Measurements from ENCODE around the gene CFDP1. TPM values are rescaled to one million over a fixed set of nuclear protein-coding genes. Genes with fewer than 3 reads are reported as not detected.

The CFDP1 gene
- total and polyA plus RNA-seq, 2 donors (not counting 3 experiments of a cell fraction or from before 2014, with no cell fraction given), result 17.8 to 53.8 TPM

DNA sequence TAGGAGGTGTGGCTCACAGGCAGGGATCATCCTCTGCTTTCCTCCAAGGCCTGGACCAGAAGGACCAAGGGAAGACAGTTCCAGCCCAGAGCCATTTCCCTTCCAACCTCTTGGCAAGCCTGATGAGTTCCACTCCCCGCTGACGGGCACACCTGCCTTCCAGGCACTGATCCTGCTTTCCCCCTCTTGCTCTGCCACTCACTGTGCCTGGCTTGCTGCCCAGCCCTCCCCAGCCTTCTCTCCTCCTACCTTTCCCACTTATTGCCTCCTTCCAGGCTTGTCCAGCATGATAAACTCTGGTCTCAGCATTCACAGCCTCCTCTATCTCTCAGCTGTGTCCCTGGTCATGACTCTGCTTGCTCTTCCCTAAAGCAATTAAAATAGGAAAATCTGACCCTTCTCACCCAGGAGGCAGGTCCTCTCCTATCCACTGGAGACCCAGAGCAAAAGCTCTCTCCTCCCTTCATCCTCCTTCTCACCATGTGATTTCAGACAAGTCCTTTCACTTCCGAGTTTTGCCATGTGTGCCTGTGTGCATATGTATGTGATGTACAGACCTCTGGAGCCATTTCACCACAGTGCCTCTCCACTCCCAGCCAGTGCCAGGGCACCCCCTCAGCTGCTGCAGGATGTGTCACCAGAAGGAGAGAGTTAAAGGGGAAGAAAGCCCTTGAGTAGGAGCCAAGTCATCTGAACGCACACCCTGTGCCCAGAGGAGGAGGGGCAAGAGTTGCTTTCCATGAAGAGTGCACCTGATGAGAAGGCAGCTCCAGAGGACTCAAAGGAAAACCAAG, 44.6 kb upstream of the CFDP1 start:
- CTCF ChIA-PET, result interaction anchor here (0.9 to 1.1 kb wide), 4 partner anchors 19 to 279 kb away, joined by 3 to 4 read pairs (median 4); no protein-coding TSS in a partner anchor
- BruUV-seq (replicated peaks), result no TSS peak

GRCh38 chr16:75476817-75477216, 43.5 kb upstream of the CFDP1 start:
- Histone ChIP-seq H3K27me3 (ENCODE audit: control insufficient read depth in 2 of 2, insufficient read depth in 2 of 2, low read length in 2 of 2) (no peaks in the 10 kb centered on the region), H3K4me2 (ENCODE audit: insufficient read depth, low read length) (no peak overlapping the region), H2AFZ (ENCODE audit: low read depth, low read length) (no peak overlapping the region), H3K9me3 (replicated peaks; ENCODE audit: control insufficient read depth, insufficient read depth, low read length) (no peaks in the 10 kb centered on the region), H3K9ac (replicated peaks; ENCODE audit: extremely low read depth, insufficient read depth, low read length) (no peak overlapping the region), H4K20me1 (replicated peaks; ENCODE audit: control insufficient read depth, extremely low read depth, insufficient read depth, low read length) (no peaks in the 10 kb centered on the region), H3K79me2 (ENCODE audit: control insufficient read depth, insufficient read depth, low read length) (no peaks in the 10 kb centered on the region), H3K4me3 (replicated peaks in 1 of 3; ENCODE audit: insufficient read depth in 1 of 3, low read depth in 1 of 3, low read length in 3 of 3) (no peak overlapping the region), H3K36me3 (ENCODE audit: control insufficient read depth in 2 of 2, extremely low read depth in 1 of 2, insufficient read depth in 2 of 2, low read length in 2 of 2) (no peaks in the 10 kb centered on the region), H3K27ac (ENCODE audit: insufficient read depth, low read depth, low read length) (no peak overlapping the region), H3K4me1 (ENCODE audit: control insufficient read depth, extremely low read depth, insufficient read depth, low read length) (no peaks in the 10 kb centered on the region), H3K9me1 (replicated peaks; ENCODE audit: control insufficient read depth, extremely low read depth, insufficient read depth, low read length) (no peaks in the 10 kb centered on the region)
- dilution Hi-C loops (cut with MboI; ENCODE audit: extremely low pct_ligation_motif_present, low sequenced_read_pairs) (no loop called here), intact Hi-C loops (cut with micrococcal nuclease) (no loop called here)
- ChIA-PET POLR2A (no interaction called here), CTCF (interaction anchor here (0.9 to 1.1 kb wide), 4 partner anchors 20 to 278 kb away, joined by 3 to 4 read pairs (median 4); no protein-coding TSS in a partner anchor)
- TF ChIP-seq FOS (IDR thresholded peaks at IDR 0.05; ENCODE audit: borderline replicate concordance, insufficient read depth, low read length) (no peak), EZH2 (IDR thresholded peaks at IDR 0.05; ENCODE audit: borderline replicate concordance, low read depth, low read length, severe bottlenecking) (no peak), GATA2 (IDR thresholded peaks at IDR 0.05; ENCODE audit: insufficient read depth, insufficient read length, low read depth, low read length) (no peak), MYC (IDR thresholded peaks at IDR 0.05; ENCODE audit: low read depth, low read length) (no peak), MAX (IDR thresholded peaks at IDR 0.05; ENCODE audit: insufficient read depth, insufficient read length) (no peak)
- TF ChIP-seq, protein P1, sequence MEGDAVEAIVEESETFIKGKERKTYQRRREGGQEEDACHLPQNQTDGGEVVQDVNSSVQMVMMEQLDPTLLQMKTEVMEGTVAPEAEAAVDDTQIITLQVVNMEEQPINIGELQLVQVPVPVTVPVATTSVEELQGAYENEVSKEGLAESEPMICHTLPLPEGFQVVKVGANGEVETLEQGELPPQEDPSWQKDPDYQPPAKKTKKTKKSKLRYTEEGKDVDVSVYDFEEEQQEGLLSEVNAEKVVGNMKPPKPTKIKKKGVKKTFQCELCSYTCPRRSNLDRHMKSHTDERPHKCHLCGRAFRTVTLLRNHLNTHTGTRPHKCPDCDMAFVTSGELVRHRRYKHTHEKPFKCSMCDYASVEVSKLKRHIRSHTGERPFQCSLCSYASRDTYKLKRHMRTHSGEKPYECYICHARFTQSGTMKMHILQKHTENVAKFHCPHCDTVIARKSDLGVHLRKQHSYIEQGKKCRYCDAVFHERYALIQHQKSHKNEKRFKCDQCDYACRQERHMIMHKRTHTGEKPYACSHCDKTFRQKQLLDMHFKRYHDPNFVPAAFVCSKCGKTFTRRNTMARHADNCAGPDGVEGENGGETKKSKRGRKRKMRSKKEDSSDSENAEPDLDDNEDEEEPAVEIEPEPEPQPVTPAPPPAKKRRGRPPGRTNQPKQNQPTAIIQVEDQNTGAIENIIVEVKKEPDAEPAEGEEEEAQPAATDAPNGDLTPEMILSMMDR (IDR thresholded peaks at IDR 0.05; ENCODE audit: extremely low read depth in 1 of 2, insufficient read depth in 1 of 2, low read depth in 1 of 2, low read length in 2 of 2), result no peak
- no peak for FAIRE-seq
- DNase-seq (ENCODE audit: low read depth, low spot score), result no peak
- BruUV-seq (replicated peaks), result no TSS peak

More for the DNA sequence above, 44.6 kb upstream of the CFDP1 start:
- dilution Hi-C loops (cut with MboI; ENCODE audit: extremely low pct_ligation_motif_present, low sequenced_read_pairs) (no loop called here), intact Hi-C loops (cut with micrococcal nuclease) (no loop called here)
- POLR2A ChIA-PET, result no interaction called here
- H3K4me3 ChIP-seq (replicated peaks in 1 of 3; ENCODE audit: insufficient read depth in 1 of 3, low read depth in 1 of 3, low read length in 3 of 3), result no peak overlapping the region
- H3K9me3 ChIP-seq (replicated peaks; ENCODE audit: control insufficient read depth, insufficient read depth, low read length), result no peaks in the 10 kb centered on the region
- H3K4me1 ChIP-seq (ENCODE audit: control insufficient read depth, extremely low read depth, insufficient read depth, low read length), result no peaks in the 10 kb centered on the region
- FAIRE-seq, result no peak
- H3K27me3 ChIP-seq (ENCODE audit: control insufficient read depth in 2 of 2, insufficient read depth in 2 of 2, low read length in 2 of 2), result no peaks in the 10 kb centered on the region
- no peak overlapping the region for H3K9ac ChIP-seq (replicated peaks; ENCODE audit: extremely low read depth, insufficient read depth, low read length)
- H3K79me2 ChIP-seq (ENCODE audit: control insufficient read depth, insufficient read depth, low read length), result no peaks in the 10 kb centered on the region
- no peaks in the 10 kb centered on the region for H3K36me3 ChIP-seq (ENCODE audit: control insufficient read depth in 2 of 2, extremely low read depth in 1 of 2, insufficient read depth in 2 of 2, low read length in 2 of 2)
- no peaks in the 10 kb centered on the region for H4K20me1 ChIP-seq (replicated peaks; ENCODE audit: control insufficient read depth, extremely low read depth, insufficient read depth, low read length)
- no peak overlapping the region for H2AFZ ChIP-seq (ENCODE audit: low read depth, low read length)
- no peak overlapping the region for H3K27ac ChIP-seq (ENCODE audit: insufficient read depth, low read depth, low read length)
- DNase-seq (ENCODE audit: low read depth, low spot score), result no peak
- no peaks in the 10 kb centered on the region for H3K9me1 ChIP-seq (replicated peaks; ENCODE audit: control insufficient read depth, extremely low read depth, insufficient read depth, low read length)
- no peak overlapping the region for H3K4me2 ChIP-seq (ENCODE audit: insufficient read depth, low read length)
- no peak for TF ChIP-seq POLR2A (IDR thresholded peaks at IDR 0.05; ENCODE audit: low read depth, low read length)
- TF ChIP-seq MYC (IDR thresholded peaks at IDR 0.05; ENCODE audit: low read depth, low read length), result no peak
- TF ChIP-seq JUN (IDR thresholded peaks at IDR 0.05; ENCODE audit: borderline replicate concordance, insufficient read depth, insufficient read length, low read depth), result no peak
- TF ChIP-seq FOS (IDR thresholded peaks at IDR 0.05; ENCODE audit: borderline replicate concordance, insufficient read depth, low read length), result no peak
- no peak for TF ChIP-seq EZH2 (IDR thresholded peaks at IDR 0.05; ENCODE audit: borderline replicate concordance, low read depth, low read length, severe bottlenecking)
